Activated CD4-positive, alpha-beta T cell treated with anti-CD3 and anti-CD28 coated beads, Interleukin-2, amount 10 ng/mL, durations not matched to agents 7 days and 5 days (primary cell): Measurements from ENCODE around the gene SLC9A8. TPM values are rescaled to one million over a fixed set of nuclear protein-coding genes. Genes with fewer than 3 reads are reported as not detected.

Experiments
- CTCF ChIA-PET: fragments of 350-600 bp; sonication (Branson Sonifier 250); formaldehyde crosslinking; loops from one replicate; lab custom pipeline; 2021; ENCODE audit warnings: antibody characterized with exemption; lab: Charles Lee
- POLR2A ChIA-PET: fragments of 350-600 bp; sonication (Branson Sonifier 250); formaldehyde crosslinking; loops from one replicate; lab custom pipeline; 2021; ENCODE audit warnings: antibody characterized with exemption; lab: Charles Lee
- DNase-seq: peaks from one replicate; pipeline ENCODE4 v3.0.0-alpha.2; 2020
- H3K27ac Mint-ChIP-seq: one replicate; pipeline ENCODE4 v1.8.0; 2021; ENCODE audit warnings: mild to moderate bottlenecking, moderate library complexity, mixed read lengths
- H3K27me3 Mint-ChIP-seq: one replicate; pipeline ENCODE4 v1.8.0; 2021; ENCODE audit warnings: mixed read lengths
- H3K36me3 Mint-ChIP-seq: one replicate; pipeline ENCODE4 v1.8.0; 2021; ENCODE audit warnings: low read depth, mixed read lengths
- H3K4me1 Mint-ChIP-seq: one replicate; pipeline ENCODE4 v1.8.0; 2021; ENCODE audit warnings: mixed read lengths
- H3K4me3 Mint-ChIP-seq: one replicate; pipeline ENCODE4 v1.8.0; 2021; ENCODE audit warnings: mild to moderate bottlenecking, moderate library complexity, mixed read lengths
- H3K9me3 Mint-ChIP-seq: one replicate; pipeline ENCODE4 v1.8.0; 2021; ENCODE audit warnings: mixed read lengths
- total RNA-seq, 2 experiments: library from RNA; stranded (reverse); gene quantifications; one replicate each; pipeline ENCODE4 v1.2.3, GENCODE V29; 2021

SLC9A8 gene
- total RNA-seq, 2 experiments from 2014 or later = 21.4 to 23.1 TPM

DNA sequence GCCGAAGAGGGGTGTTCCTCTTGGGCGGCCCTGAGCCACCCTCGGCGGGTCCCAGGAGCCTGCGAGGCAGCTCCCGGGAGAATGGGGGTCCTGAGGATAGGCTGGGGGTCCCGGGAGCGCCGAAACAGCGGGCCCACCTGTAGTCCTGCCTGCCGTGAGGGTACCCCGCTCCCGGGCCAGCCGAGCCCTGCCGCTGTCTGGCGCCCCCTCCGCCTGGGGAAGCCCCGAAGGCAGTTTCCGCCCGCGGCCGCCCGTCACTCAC lies 102.4 kb downstream of the SLC9A8 start:
- CTCF ChIA-PET = no interaction called here
- no peak for DNase-seq
- Mint-ChIP-seq H3K27ac (peak overlapping the region; percentile 99), H3K27me3 (no peaks in the 10 kb centered on the region), H3K36me3 (no peaks in the 10 kb centered on the region), H3K9me3 (no peaks in the 10 kb centered on the region), H3K4me3 (peak overlapping the region; percentile 91), H3K4me1 (peaks cover 33% of the 10 kb centered on the region)
- POLR2A ChIA-PET = no interaction called here

DNA sequence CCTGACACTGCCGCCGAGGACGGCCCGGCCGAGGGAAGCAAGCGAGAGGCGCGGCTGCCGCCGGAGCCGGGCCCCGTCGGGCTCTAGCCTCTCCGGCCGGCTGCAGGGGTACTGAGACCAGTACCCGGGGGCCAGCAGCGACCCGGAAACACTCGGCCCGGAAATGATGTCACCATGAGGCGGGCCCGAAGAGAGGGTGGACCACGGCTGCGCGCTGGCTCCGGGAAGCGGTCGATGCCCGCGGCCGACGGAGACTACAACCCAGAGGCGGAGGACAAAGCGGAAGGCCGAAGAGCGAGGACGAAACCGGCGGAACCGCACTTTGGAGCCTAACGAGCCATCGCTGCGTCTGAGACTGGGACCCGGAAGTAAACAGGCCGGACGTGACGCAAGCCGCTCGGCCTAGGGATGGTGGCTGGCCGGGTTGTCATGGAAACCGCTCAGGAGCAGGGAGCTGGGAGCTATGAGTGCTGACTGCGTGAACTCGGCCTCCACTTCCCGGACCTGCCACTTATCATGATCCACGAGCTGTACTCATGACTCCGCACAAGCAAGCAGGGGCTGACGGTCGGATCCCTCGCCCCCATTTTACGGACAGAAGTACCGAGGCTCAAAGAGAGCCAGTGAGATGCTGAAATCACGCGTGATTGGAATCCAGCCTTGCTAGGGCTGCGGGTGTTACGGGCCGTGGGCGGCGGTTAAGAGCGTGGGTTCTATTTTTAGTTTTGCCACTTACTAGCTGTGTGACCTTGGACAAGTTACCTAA lies 102.9 kb downstream of the SLC9A8 start, which contains the start of gene SPATA2:
SPATA2 (minus strand) TSS at position 150 of the 766 bp plus-strand sequence. CDS start 7,039 bp downstream, outside the sequence.
- ChIA-PET CTCF (interaction anchor here (0.6 to 1.3 kb wide), 5 partner anchors 13 to 585 kb away, joined by 3 to 4 read pairs (median 3); partner anchors contain the start of gene RNF114), POLR2A (no interaction called here)
- DNase-seq = peak; percentile 94
- Mint-ChIP-seq H3K36me3 (no peaks in the 10 kb centered on the region), H3K9me3 (no peaks in the 10 kb centered on the region), H3K4me3 (peak within 1 kb of the TSS; percentile 91), H3K4me1 (peaks cover 33% of the 10 kb centered on the region), H3K27ac (peak within 1 kb of the TSS; percentile 99), H3K27me3 (no peaks in the 10 kb centered on the region)

DNA sequence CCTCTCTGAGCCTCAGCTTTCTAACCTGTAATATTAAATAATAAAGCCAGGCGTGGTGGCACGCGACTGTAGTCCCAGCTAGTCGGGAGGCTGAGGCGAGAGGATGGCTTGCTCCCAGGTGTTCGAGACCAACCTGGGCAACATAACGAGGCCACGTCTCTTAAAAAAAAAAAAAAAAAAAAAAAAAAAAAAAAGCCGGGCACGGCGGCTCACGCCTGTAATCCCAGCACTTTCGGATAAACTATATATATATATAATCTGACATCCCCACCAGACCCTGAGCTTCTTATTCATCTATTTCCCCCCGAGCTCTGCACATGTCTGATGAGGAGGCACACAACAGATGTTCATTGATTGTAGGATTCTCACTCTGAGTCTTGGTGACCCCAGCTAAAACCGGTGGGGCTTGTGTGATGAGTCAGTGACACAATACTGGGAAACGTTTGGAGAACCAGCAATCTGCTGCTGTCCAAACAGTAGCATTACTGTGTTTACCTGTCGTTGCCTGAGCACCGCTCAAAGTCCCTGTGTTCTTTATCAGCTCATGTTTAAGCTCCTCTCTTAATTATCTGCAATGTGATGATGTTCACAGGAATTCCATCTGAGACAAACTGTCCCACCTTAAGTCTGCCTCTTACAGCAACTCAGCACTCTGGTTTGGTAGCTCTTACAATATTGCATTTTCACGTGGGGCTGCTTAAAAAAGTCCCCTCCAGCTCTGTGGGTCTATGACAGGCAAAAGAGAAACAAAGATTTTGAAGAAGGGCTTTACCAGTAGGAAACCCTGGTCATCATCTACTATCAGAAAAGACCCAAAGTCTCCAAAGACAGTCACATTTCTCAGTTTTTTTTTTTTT lies 103.7 kb downstream of the SLC9A8 start:
- CTCF ChIA-PET = interaction anchor here (0.6 to 1.3 kb wide), 7 partner anchors 13 to 584 kb away, joined by 3 to 5 read pairs (median 3); partner anchors contain the start of gene RNF114
- H3K27me3 Mint-ChIP-seq = no peaks in the 10 kb centered on the region
- no peak for DNase-seq

DNA sequence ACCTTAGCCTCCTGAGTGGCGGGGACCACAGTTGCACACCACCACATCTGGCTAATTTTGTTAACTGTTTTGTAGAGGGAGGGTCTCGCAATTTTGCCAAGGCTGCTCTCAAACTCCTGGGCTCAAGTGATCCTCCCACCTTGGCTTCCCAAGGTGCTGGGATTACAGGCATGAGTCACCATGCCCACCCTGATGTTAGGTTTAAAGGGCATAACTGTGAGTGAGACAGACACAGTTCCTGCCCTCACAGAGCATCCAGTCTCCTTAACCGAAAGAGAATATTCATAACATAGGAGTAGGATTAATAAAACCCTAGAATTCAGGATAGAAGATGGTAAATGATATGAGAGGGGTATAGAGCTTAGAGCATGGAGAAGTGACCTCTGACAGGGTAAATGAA lies 105.8 kb downstream of the SLC9A8 start:
- Mint-ChIP-seq H3K9me3 (no peaks in the 10 kb centered on the region), H3K4me3 (no peak overlapping the region), H3K4me1 (peaks cover 27% of the 10 kb centered on the region), H3K27me3 (no peaks in the 10 kb centered on the region), H3K36me3 (no peaks in the 10 kb centered on the region), H3K27ac (no peak overlapping the region)
- no peak for DNase-seq
- ChIA-PET CTCF (interaction anchor here (1.1 kb wide), 1 partner anchor 9 kb away, joined by 3 read pairs; no protein-coding TSS in a partner anchor), POLR2A (no interaction called here)

More for the DNA sequence above, 103.7 kb downstream of the SLC9A8 start:
- no peaks in the 10 kb centered on the region for H3K9me3 Mint-ChIP-seq
- H3K4me3 Mint-ChIP-seq = peak overlapping the region; percentile 91
- H3K27ac Mint-ChIP-seq = peak overlapping the region; percentile 99
- POLR2A ChIA-PET = no interaction called here
- H3K36me3 Mint-ChIP-seq = no peaks in the 10 kb centered on the region
- H3K4me1 Mint-ChIP-seq = peaks cover 33% of the 10 kb centered on the region

DNA sequence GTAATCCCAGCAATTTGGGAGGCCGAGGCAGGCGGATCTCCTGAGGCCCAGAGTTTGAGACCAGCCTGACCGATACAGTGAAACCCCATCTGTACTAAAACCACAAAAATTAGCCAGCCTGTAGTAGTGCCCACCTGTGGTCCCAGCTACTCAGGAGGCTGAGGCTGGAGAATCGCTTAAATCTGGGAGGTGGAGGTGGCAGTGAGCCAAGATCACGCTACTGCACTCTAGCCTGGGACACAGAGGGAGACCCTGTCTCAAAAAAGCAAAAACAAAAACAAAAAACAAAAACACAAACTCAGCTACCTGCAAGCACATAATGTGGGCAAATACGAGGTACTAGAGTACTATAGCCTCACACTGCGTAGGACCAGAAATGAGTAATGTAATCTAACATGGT lies 106.4 kb downstream of the SLC9A8 start:
- Mint-ChIP-seq H3K27ac (no peak overlapping the region), H3K36me3 (no peaks in the 10 kb centered on the region), H3K9me3 (no peaks in the 10 kb centered on the region), H3K4me3 (no peak overlapping the region), H3K4me1 (peaks cover 21% of the 10 kb centered on the region), H3K27me3 (no peaks in the 10 kb centered on the region)
- CTCF ChIA-PET = interaction anchor here (0.9 to 1.1 kb wide), 2 partner anchors 8 to 307 kb away, joined by 3 read pairs; no protein-coding TSS in a partner anchor
- POLR2A ChIA-PET = no interaction called here
- no peak for DNase-seq

DNA sequence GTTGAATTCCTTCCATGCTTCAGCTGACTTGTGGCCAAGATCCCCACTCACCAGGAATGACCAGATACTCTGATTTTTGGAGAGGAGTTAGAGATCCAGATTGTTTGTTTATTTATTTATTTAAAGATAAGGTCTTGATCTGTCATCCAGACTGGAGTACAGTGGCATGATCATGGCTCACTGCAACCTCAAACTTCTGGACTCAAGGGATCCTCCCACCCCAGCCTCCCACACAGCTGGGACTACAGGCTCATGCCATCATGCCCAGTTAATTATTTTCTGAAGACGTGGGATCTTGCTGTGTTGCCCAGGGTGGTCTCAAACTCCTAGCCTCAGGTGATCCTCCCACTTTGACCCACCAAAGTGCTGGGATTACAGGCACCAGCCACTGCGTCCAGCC lies 106.8 kb downstream of the SLC9A8 start:
- Mint-ChIP-seq H3K36me3 (no peaks in the 10 kb centered on the region), H3K27ac (no peak overlapping the region), H3K4me1 (peaks cover 17% of the 10 kb centered on the region), H3K9me3 (no peaks in the 10 kb centered on the region), H3K27me3 (no peaks in the 10 kb centered on the region), H3K4me3 (no peak overlapping the region)
- DNase-seq = no peak
- ChIA-PET CTCF (interaction anchor here (0.9 kb wide), 1 partner anchor 307 kb away, joined by 3 read pairs; no protein-coding TSS in a partner anchor), POLR2A (no interaction called here)

DNA sequence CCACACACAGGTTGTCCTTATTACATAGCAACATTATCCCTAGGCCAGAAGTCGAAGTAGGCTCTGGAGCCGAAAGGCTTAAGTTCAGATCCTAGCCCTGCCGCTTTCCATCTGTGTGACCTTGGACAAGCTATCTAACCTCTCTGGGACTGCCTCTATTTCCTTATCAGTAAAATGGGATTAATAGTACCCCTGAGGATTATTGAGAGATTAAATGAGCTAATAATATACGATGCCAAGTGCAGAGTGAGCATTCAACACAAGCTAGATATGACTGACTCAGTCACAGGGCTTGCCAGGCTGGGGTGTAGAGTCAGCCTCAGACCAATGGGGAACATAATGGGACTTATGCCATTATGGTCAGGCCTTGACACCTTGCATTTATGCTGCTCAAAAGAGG lies 111.6 kb downstream of the SLC9A8 start:
- Mint-ChIP-seq H3K4me3 (no peak overlapping the region), H3K4me1 (peaks cover 9% of the 10 kb centered on the region), H3K9me3 (no peaks in the 10 kb centered on the region), H3K36me3 (no peaks in the 10 kb centered on the region), H3K27me3 (peaks cover 3% of the 10 kb centered on the region), H3K27ac (no peak overlapping the region)
- CTCF ChIA-PET = interaction anchor here (1.8 kb wide), 1 partner anchor 147 kb away, joined by 5 read pairs; no protein-coding TSS in a partner anchor
- POLR2A ChIA-PET = no interaction called here
- DNase-seq = no peak

DNA sequence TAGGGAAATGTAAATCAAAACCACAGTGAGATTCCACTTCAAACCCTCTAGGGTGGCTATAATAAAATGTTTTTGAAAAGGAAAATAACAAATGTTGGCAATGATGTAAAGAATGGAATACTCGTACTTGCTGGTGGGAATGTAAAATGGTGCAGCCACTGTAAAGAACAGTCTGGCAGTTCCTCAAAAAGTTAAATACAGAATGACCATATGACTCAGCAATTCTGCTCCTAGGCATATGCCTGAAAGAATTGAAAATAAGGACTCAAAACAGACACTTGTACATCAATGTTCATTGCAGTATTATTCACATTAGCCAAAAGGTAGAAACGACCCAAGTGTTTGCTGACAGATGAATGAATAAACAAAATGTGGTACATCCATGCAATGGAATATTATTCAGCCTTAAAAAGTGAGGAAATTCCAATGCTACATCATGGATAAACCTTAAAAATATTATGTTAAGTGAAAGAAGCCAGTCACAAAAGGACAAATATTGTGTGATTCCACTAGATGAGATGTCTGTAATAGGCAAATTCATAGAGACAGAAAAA lies 113.3 kb downstream of the SLC9A8 start:
- H3K9me3 Mint-ChIP-seq = no peaks in the 10 kb centered on the region
- no peaks in the 10 kb centered on the region for H3K36me3 Mint-ChIP-seq
- no peak for DNase-seq
- ChIA-PET POLR2A (no interaction called here), CTCF (interaction anchor here (1.0 to 1.8 kb wide), 3 partner anchors 145 to 441 kb away, joined by 3 to 5 read pairs (median 5); no protein-coding TSS in a partner anchor)
- H3K27me3 Mint-ChIP-seq = peaks cover 3% of the 10 kb centered on the region
- H3K4me3 Mint-ChIP-seq = no peak overlapping the region
- no peak overlapping the region for H3K27ac Mint-ChIP-seq
- peaks cover 9% of the 10 kb centered on the region for H3K4me1 Mint-ChIP-seq

DNA sequence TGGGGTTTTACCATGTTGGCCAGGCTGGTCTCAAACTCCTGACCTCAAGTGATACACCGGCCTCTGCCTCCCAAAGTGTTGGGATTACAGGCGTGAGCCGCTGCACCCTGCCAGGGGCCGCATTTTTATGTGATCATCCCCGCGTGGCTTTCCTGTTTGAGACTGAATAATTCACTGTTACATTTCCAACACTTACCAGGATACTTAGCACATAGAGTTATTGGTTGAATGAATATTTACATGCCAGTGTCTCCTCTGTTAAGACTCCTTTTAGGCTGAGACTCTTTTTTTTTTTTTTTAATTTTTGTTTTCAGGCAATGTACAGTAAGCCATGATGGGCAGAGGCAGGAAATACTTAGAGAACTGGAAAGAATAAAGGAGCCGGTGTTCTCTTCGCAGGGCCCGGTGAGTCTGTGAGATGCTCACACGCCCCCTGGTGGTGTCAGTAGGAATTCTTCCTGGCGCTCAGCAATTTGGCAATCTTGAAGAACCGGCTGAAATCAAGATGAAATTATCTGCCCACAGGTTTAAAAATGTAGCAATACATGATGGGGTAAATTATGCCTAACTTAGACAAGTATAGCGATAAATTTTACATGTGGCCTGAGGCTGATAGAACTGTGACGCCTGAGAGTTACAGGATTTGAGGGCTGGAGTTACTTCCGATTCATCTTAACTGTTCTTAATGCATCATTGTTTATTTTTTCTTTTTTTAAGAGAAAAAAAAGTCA lies 115.9 kb downstream of the SLC9A8 start:
- POLR2A ChIA-PET = no interaction called here
- no peak overlapping the region for H3K4me3 Mint-ChIP-seq

DNA sequence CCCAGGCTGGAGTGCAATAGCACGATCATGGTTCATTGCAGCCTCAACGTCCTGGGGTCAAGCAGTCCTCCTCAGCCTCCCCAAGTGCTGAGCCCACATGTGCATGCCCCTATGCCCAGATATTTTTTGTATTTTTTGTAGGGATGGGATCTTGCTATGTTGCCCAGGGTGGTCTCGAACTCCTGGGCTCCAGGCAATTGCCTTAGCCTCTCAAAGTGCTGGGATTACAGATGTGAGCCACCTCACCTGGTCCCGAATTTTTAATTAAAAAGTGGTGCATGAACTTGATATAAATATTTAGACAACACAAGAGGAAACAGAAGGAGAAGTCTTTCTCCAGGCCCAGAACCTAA lies 116.5 kb downstream of the SLC9A8 start:
- Mint-ChIP-seq H3K4me1 (peaks cover 14% of the 10 kb centered on the region), H3K27ac (no peak overlapping the region), H3K36me3 (no peaks in the 10 kb centered on the region), H3K9me3 (no peaks in the 10 kb centered on the region), H3K4me3 (no peak overlapping the region), H3K27me3 (peaks cover 3% of the 10 kb centered on the region)
- CTCF ChIA-PET = interaction anchor here (1.5 kb wide), 1 partner anchor 16 kb away, joined by 4 read pairs; no protein-coding TSS in a partner anchor
- DNase-seq = no peak
- POLR2A ChIA-PET = no interaction called here

More for the DNA sequence above, 115.9 kb downstream of the SLC9A8 start:
- peaks cover 9% of the 10 kb centered on the region for H3K4me1 Mint-ChIP-seq
- H3K27me3 Mint-ChIP-seq = peaks cover 3% of the 10 kb centered on the region
- H3K36me3 Mint-ChIP-seq = no peaks in the 10 kb centered on the region
- H3K9me3 Mint-ChIP-seq = no peaks in the 10 kb centered on the region
- peak; percentile 85 for DNase-seq
- H3K27ac Mint-ChIP-seq = peak overlapping the region; percentile 79
- CTCF ChIA-PET = no interaction called here

DNA sequence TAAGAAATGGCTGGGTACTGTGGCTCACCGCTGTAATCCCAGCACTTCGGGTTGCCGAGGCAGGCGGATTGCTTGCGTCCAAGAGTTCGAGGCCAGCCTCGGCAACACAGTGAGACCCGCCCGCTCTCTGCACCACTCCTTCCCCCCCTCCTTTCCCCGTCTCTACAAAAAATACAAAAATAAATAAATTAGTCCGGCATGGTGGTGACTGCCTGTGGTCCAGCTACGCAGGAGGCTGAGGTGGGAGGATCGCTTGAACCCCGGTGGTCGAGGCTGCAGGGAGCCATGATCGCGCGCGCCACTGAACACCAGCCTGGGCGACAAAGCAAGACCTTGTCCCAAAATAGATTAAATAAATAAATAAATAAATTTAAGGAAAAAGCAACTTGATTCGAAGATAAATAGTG lies 123.1 kb downstream of the SLC9A8 start:
- CTCF ChIA-PET = interaction anchor here (0.7 to 2.4 kb wide), 5 partner anchors 17 to 984 kb away, joined by 3 to 7 read pairs (median 4); no protein-coding TSS in a partner anchor

More for the DNA sequence above, 123.1 kb downstream of the SLC9A8 start:
- no peak for DNase-seq
- Mint-ChIP-seq H3K4me1 (peaks cover 46% of the 10 kb centered on the region), H3K9me3 (no peaks in the 10 kb centered on the region), H3K27ac (peak overlapping the region; percentile 81), H3K27me3 (no peaks in the 10 kb centered on the region), H3K4me3 (peak overlapping the region; percentile 95), H3K36me3 (peaks cover 19% of the 10 kb centered on the region)
- POLR2A ChIA-PET = interaction anchor here (0.6 kb wide), 3 partner anchors 84 to 180 kb away, joined by 3 read pairs; no protein-coding TSS in a partner anchor
